Fibroblast of pulmonary artery (primary cell): ENCODE results near the gene MMADHC.

ENCODE experiments used
- DNase-seq: peaks from one replicate; pipeline ENCODE4 v3.0.0-alpha.2; 2010; ENCODE audit warnings: low read depth
- H3K4me3 ChIP-seq: replicated peaks from 2 replicates; pipeline ENCODE4 v1.5.1; 2011; ENCODE audit warnings: low read depth, mild to moderate bottlenecking, control low read depth, low read length, moderate library complexity
- CTCF ChIP-seq: IDR thresholded peaks from 2 replicates; pipeline ENCODE4 v1.5.1; 2011; ENCODE audit warnings: mild to moderate bottlenecking, control low read depth, low read length, inconsistent platforms; ENCODE audit errors: missing control alignments

The MMADHC gene

GRCh38 chr2:149538138-149538833 lies 49.3 kb downstream of the MMADHC start:
- H3K4me3 ChIP-seq: no peak overlapping the region
- DNase-seq: no peak
- no peak for TF ChIP-seq CTCF

GRCh38 chr2:149537092-149537726 lies 50.4 kb downstream of the MMADHC start:
- DNase-seq: no peak
- no peak for TF ChIP-seq CTCF
- H3K4me3 ChIP-seq: no peak overlapping the region

- TF ChIP-seq CTCF: no peak
- no peak overlapping the region for H3K4me3 ChIP-seq
- DNase-seq: no peak
Measured at GRCh38 chr2:149536649-149537048, 50.9 kb downstream of the MMADHC start.

- no peak for DNase-seq
- TF ChIP-seq CTCF: no peak
- H3K4me3 ChIP-seq: no peak overlapping the region
Measured at GRCh38 chr2:149534674-149535073, 52.9 kb downstream of the MMADHC start.

- DNase-seq: no peak
- H3K4me3 ChIP-seq: no peak overlapping the region
- no peak for TF ChIP-seq CTCF
Measured at GRCh38 chr2:149528983-149529382, 58.6 kb downstream of the MMADHC start.

GRCh38 chr2:149527998-149528755 lies 59.4 kb downstream of the MMADHC start:
- no peak for TF ChIP-seq CTCF
- no peak for DNase-seq
- H3K4me3 ChIP-seq: no peak overlapping the region
